Neural cell (in vitro differentiated cells): ENCODE results near the gene CYP3A4. TPM values are rescaled to one million over a fixed set of nuclear protein-coding genes. Genes with fewer than 3 reads are reported as not detected.

Source experiments
- H2AFZ ChIP-seq: fragments of 200-600, 300-800 bp; sonication (generic), shearing (Covaris generic); 2 replicates; pipeline ENCODE4 v1.6.0; 2014; ENCODE audit warnings: low read depth, mild to moderate bottlenecking, antibody characterized with exemption, low read length, moderate library complexity
- H3F3A ChIP-seq: fragments of 200-600 bp; shearing (Covaris generic); 2 replicates; pipeline ENCODE4 v1.6.1; 2016; ENCODE audit warnings: mild to moderate bottlenecking, moderate library complexity, mixed read lengths, antibody characterized with exemption, low read length; ENCODE audit not compliant: insufficient read depth, poor library complexity, severe bottlenecking
- H3K27ac ChIP-seq: fragments of 200-600, 300-800 bp; sonication (generic), shearing (Covaris generic); 2 replicates; pipeline ENCODE4 v1.5.1; 2014; ENCODE audit warnings: mild to moderate bottlenecking, low read length, moderate library complexity
- H3K27me3 ChIP-seq: fragments of 300-800, 200-600 bp; sonication (generic), shearing (Covaris generic); 2 replicates; pipeline ENCODE4 v1.6.0; 2014; ENCODE audit warnings: mild to moderate bottlenecking, low read depth, low read length, moderate library complexity; ENCODE audit not compliant: insufficient read depth
- H3K36me3 ChIP-seq: fragments of 300-800, 200-600 bp; sonication (generic), shearing (Covaris generic); 2 replicates; pipeline ENCODE4 v1.5.1; 2014; ENCODE audit warnings: mild to moderate bottlenecking, antibody characterized with exemption, low read length, moderate library complexity; ENCODE audit not compliant: insufficient read depth
- H3K4me2 ChIP-seq: fragments of 300-800, 200-600 bp; sonication (generic), shearing (Covaris generic); 2 replicates; pipeline ENCODE4 v1.6.0; 2014; ENCODE audit warnings: mild to moderate bottlenecking, low read length
- H3K4me3 ChIP-seq: fragments of 300-800, 200-600 bp; sonication (generic), shearing (Covaris generic); 2 replicates; pipeline ENCODE4 v1.5.1; 2014; ENCODE audit warnings: mild to moderate bottlenecking, low read length, moderate library complexity
- H3K79me2 ChIP-seq: fragments of 200-600 bp; shearing (Covaris generic); replicated peaks from 2 replicates; pipeline ENCODE4 v1.6.0; 2014; ENCODE audit warnings: mild to moderate bottlenecking, low read length, moderate library complexity; ENCODE audit not compliant: insufficient read depth
- H3K9ac ChIP-seq: fragments of 300-800, 200-600 bp; sonication (generic), shearing (Covaris generic); 2 replicates; pipeline ENCODE4 v1.6.1; 2016; ENCODE audit warnings: mild to moderate bottlenecking, low read length, mixed read lengths
- H3K9me2 ChIP-seq: fragments of 200-600 bp; shearing (Covaris generic); 2 replicates; pipeline ENCODE4 v1.6.1; 2016; ENCODE audit warnings: mild to moderate bottlenecking, low read length, mixed read lengths; ENCODE audit not compliant: insufficient read depth
- H3K9me3 ChIP-seq: fragments of 200-600, 300-800 bp; sonication (generic), shearing (Covaris generic); 2 replicates; pipeline ENCODE4 v1.6.1; 2016; ENCODE audit warnings: mild to moderate bottlenecking, mixed run types, low read length, moderate library complexity, mixed read lengths
- H4K20me1 ChIP-seq: fragments of 200-600 bp; shearing (Covaris generic); 2 replicates; pipeline ENCODE4 v1.6.1; 2016; ENCODE audit warnings: mild to moderate bottlenecking, mixed run types; ENCODE audit not compliant: insufficient read depth
- CTCF ChIP-seq: fragments of 450-650 bp; IDR thresholded peaks from 2 replicates; pipeline ENCODE4 v1.5.1; 2014; ENCODE audit warnings: antibody characterized with exemption, mild to moderate bottlenecking, moderate library complexity; ENCODE audit not compliant: poor library complexity, severe bottlenecking
- EP300 ChIP-seq: fragments of 450-650 bp; conservative IDR thresholded peaks from 2 replicates; pipeline ENCODE4 v1.6.1; 2014; ENCODE audit warnings: antibody characterized with exemption, mild to moderate bottlenecking, moderate library complexity; ENCODE audit not compliant: poor library complexity, severe bottlenecking
- EZH2 ChIP-seq: fragments of 200-600, 300-800 bp; shearing (Covaris generic), sonication (generic); IDR thresholded peaks from 2 replicates; pipeline ENCODE4 v1.6.1; 2014; ENCODE audit warnings: antibody characterized with exemption, low read length, borderline replicate concordance, mild to moderate bottlenecking; ENCODE audit not compliant: insufficient read depth, poor library complexity, severe bottlenecking
- MXI1 ChIP-seq: fragments of 450-650 bp; conservative IDR thresholded peaks from 2 replicates; pipeline ENCODE4 v1.6.1; 2014; ENCODE audit warnings: antibody characterized with exemption, mild to moderate bottlenecking; ENCODE audit not compliant: poor library complexity, severe bottlenecking
- POLR2AphosphoS5 ChIP-seq: IDR thresholded peaks from 2 replicates; pipeline ENCODE4 v1.6.1; 2012
- RAD21 ChIP-seq: fragments of 450-650 bp; conservative IDR thresholded peaks from 2 replicates; pipeline ENCODE4 v1.6.1; 2014; ENCODE audit warnings: antibody characterized with exemption, mild to moderate bottlenecking, moderate library complexity
- REST ChIP-seq: IDR thresholded peaks from 2 replicates; pipeline ENCODE4 v1.6.1; 2012; ENCODE audit warnings: borderline replicate concordance
- SMC3 ChIP-seq: fragments of 450-650 bp; conservative IDR thresholded peaks from 2 replicates; pipeline ENCODE4 v1.6.1; 2014; ENCODE audit warnings: antibody characterized with exemption, mild to moderate bottlenecking, moderate library complexity; ENCODE audit not compliant: poor library complexity
- TAF1 ChIP-seq: IDR thresholded peaks from 2 replicates; pipeline ENCODE4 v1.6.1; 2012; ENCODE audit warnings: low read depth
- polyA plus RNA-seq: library from polyadenylated mRNA; depleted of rRNA; stranded (reverse); fragments of >200 nt; gene quantifications from 2 replicates; pipeline ENCODE4 v1.2.3, GENCODE V29; 2014

The CYP3A4 gene
- polyA plus RNA-seq, 1 donor from 2014 or later, result not detected

GRCh38 chr7:99792967-99793366, 9.0 kb upstream of the CYP3A4 start:
- Histone ChIP-seq H2AFZ (no peak overlapping the region), H3K9me2 (no peaks in the 10 kb centered on the region)
- no peak for TF ChIP-seq TAF1
- TF ChIP-seq REST, result no peak
- TF ChIP-seq SMC3, result no peak
- TF ChIP-seq EP300, result no peak
- no peak for TF ChIP-seq POLR2AphosphoS5
- TF ChIP-seq MXI1, result no peak
- no peak for TF ChIP-seq CTCF
- no peak for TF ChIP-seq RAD21
- no peak for TF ChIP-seq EZH2

GRCh38 chr7:99791667-99792369, 7.8 kb upstream of the CYP3A4 start:
- no peak for TF ChIP-seq EZH2
- TF ChIP-seq REST, result no peak
- no peaks in the 10 kb centered on the region for H3K79me2 ChIP-seq
- H3K27me3 ChIP-seq, result no peaks in the 10 kb centered on the region
- H3K4me2 ChIP-seq, result no peak overlapping the region
- H3K9ac ChIP-seq, result no peak overlapping the region
- no peaks in the 10 kb centered on the region for H4K20me1 ChIP-seq
- H3F3A ChIP-seq, result no peaks in the 10 kb centered on the region
- H3K27ac ChIP-seq, result no peak overlapping the region
- no peaks in the 10 kb centered on the region for H3K9me3 ChIP-seq
- no peak overlapping the region for H3K4me3 ChIP-seq
- H3K36me3 ChIP-seq, result no peaks in the 10 kb centered on the region
- no peak overlapping the region for H2AFZ ChIP-seq
- H3K9me2 ChIP-seq, result no peaks in the 10 kb centered on the region

More at GRCh38 chr7:99792967-99793366, 9.0 kb upstream of the CYP3A4 start:
- no peaks in the 10 kb centered on the region for H3K79me2 ChIP-seq
- no peaks in the 10 kb centered on the region for H3K9me3 ChIP-seq
- no peaks in the 10 kb centered on the region for H3F3A ChIP-seq
- H3K27ac ChIP-seq, result no peak overlapping the region
- no peak overlapping the region for H3K4me3 ChIP-seq
- H3K4me2 ChIP-seq, result no peak overlapping the region
- no peaks in the 10 kb centered on the region for H4K20me1 ChIP-seq
- no peaks in the 10 kb centered on the region for H3K27me3 ChIP-seq
- H3K36me3 ChIP-seq, result no peaks in the 10 kb centered on the region
- H3K9ac ChIP-seq, result no peak overlapping the region
